ENCODE data around the gene ANG.
A peak's percentile ranks its signal among the peaks of the same experiment; 100 is the strongest.
"Not testable (repeated sequence)": the region's sequence is repeated elsewhere in the genome, so short reads cannot be mapped to it uniquely, and the experiment has no call there.

Gene ANG

DNA sequence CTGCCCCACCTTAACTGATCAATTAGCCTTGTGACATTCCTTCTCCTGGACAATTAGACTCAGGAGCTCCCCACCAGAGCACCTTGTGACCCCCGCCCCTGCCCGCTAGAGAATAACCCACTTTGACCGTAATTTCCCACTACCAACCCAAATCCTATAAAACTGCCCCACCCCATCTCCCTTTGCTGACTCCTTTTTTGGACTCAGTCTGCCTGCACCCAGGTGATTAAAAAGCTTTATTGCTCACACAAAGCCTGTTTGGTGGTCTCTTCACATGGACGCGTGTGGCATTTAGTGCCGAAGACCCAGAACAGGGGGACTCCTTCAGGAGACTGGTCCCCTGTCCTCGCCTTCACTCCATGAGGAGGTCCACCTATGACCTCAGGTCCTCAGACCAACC lies 12.4 kb downstream of the ANG start:
- DNase-seq: not testable (repeated sequence)

DNA sequence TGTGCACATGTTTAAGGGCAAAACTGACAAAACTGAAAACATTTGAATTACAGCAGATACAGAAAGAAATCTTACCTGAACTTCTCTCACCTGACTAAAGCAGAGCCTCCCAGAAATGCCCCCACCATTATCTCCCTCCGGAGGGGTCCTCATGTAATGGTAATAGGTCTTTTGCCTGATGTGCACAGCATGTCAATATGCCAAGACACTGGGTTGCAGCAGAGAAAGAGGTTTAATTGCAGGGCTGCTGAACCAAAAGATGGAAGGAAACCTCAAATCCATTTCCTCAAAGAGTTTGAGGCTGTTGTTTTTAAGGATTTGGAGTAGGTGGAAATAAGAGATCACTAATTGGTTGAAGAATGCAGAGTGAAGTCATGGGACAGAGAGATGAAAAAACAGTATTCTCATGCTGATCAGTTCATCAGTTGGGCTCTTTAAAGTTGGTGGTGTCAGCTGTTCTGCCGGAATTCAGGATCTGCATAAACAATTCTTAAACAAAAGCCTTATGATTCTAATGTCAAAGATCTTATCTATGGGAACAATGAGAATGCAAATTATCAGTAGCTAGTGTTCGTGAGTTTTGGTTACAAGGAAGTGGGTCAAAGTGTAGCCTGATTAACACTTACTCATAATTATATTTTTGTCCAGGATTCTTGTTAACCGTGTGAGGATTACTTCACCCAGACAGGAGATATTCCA lies 18.2 kb downstream of the ANG start:
- no peak for DNase-seq

DNA sequence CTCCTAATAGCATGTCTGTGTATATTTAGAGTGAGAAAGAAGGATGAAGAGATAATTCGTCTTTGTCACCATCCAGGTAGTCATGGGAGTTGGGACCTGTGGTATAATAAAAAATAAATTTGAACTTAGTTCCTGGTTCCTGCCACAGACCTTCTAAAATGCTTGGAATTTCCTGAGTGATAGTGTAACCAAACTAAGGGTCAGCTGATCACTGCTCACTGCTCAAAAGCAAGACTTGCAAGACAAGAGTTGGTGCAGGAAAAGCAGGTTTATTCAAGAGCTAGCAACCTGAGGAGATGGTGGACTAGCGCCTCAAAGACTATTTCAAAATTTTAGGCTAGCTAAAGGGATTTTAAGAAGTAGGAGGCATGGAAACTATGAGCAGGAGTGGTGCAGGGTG lies 19.1 kb downstream of the ANG start:
- no peak for DNase-seq

DNA sequence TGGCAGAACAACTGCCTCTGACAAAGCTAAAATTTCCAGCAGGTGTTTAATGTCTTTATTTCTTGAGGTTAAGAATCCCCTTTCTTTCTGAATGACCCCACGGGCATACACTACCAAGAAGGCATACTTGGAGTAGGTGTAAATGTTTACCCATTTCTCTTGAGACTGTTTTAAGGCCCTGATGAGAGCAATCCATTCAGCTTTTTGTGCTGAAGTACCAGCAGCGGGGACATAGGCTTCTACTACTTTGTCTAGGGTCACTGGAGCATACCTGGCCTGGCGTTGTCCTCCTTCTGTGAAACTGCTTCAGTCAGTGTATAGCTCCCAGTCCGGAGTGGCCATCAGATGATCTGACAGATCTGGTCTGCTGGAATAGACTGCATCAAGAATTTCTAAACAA lies 22.7 kb downstream of the ANG start:
- no peak for DNase-seq

DNA sequence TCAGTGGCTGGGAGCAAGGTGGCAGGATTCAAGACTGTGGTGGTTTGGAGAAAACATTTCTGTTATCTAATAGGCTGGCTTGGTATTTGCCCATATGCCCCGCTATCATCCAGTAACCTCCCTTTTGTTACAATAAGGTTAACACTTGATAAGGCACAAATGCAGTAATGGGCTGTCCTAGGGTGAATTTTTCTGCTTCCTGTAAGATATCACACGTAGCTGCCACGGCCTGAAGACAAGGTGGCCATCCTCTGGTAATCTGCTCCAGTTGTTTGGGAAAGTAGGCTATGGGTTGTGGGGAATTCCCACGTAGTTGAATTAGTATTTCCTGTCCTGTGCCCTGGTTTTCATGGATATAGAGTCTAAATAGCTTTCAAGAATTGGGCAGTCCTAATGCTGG lies 23.1 kb downstream of the ANG start:
- no peak for DNase-seq

DNA sequence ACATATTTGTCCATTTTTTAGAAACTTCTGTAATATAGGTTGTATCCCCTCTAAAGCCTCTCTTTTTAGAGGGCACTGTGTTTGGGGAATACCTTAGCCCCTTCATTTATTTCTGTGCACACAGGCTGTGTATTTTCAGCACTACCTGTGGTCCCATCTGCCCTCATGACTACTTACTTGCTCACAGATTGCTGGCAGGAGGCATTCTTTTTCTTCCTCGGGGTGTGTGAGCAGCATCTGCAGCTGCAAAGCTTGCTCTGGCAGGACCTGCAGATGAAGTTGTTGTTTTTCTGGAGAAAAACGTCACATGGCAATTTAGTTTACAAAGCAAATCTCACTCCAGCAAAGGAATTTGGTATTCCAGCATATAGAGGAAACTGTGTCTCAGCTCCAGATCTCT lies 24.3 kb downstream of the ANG start:
- no peak for DNase-seq

DNA sequence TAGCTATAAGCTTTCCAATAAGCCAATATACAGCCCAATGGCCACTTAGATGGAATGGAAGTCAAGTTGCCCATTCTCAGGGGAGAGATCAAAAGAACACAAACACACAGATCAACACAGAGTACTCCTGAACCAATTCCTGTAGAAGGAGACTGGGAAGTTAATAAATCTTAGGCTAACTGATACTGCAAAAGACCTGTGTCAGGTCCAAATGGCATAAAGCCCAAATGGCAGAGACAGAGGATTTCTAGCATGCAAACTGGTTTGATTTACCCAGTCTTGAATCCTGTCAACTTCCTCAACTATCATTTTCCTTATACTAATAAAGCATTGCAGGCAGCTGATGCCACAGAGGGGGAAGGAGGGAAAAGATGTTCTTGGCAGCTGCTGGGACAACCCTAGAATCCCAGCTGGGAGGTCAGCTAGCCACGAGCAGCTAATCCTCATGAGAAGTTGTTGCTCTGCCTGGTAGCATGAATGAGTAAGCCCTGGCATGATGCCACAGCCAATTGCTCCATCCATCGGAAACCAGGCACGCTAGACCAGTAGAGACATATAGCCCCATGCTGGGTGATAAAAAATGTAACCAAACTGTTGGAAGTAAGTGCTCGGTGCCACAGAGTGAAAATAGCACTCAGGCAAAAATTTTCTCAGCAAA lies 26.2 kb downstream of the ANG start:
- no peak for DNase-seq

DNA sequence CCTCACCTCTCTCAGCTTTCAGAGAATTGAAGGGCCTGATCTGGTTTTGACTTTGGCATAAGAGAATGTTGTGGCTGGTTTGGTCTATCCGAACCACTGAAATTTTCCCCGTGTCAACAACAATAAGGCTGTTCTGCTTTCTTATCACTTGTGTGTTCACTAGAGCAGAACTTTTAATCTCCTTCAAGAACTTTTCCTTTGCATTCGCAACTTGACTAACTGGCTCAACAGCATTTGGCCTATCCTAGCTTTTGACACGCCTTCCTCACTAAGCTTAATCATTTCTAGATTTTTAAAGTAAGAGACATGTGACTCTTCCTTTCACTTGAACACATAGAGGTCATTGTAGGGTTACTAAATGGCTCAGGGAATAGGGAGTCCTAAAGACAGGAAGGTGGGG lies 31.2 kb downstream of the ANG start:
- no peak for DNase-seq

DNA sequence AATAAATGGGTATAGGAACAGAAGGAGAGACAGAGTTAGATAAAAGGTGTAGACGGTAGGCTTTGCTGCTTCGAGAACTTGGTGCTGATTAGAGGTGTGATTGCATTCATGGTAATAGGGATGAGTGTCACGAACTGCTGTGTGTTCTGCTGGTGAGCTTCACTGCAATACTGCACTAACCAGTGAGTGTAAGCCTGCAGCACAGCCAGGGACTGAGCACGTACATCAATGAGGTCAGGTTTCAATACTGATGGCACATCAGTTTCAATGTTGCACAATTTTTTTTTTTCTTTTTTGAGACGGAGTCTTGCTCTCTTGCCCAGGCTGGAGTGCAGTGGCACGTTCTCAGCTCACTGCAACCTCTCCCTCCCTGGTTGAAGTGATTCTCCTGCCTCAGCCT lies 32.2 kb downstream of the ANG start:
- peak; percentile 21 for DNase-seq

DNA sequence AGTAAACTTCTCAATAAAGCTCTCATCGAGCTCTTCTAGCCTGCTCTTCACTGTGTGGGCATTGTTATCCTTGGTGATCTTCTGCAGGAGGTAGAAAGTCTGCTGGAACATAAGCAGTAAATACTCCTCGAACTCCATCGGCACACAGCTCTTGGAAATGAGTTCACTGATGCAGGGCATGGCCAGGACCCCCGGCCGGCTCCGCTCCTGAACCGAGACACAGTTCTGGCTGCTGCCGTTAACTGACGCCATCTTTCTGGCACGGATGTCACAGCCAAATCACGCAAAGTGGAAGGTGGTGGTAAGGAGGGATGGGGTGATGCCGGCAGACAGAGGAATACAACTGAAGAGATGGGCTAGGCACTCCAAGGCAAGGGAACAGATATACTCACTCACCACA lies 33.5 kb downstream of the ANG start:
- no peak for DNase-seq

DNA sequence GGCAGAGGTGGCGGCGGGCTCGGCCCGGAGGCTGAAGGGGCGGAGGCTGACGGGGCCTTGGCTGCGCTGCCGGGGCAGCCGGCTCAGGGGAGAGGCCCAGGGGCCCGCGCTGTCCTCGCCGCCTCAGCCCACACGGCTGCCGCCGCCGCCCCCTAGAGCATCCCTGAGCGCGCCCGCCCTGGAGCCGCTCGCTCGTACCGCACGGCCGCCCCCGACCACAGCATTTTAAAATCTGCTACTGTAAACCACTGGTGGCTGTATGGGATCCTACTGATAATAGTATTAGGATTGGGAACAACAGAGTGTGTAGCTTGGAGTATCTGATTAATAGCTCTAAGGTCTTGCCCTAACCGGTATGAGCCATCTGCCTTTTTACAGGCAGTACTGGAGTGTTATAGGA lies 34.9 kb downstream of the ANG start:
- DNase-seq: no peak

DNA sequence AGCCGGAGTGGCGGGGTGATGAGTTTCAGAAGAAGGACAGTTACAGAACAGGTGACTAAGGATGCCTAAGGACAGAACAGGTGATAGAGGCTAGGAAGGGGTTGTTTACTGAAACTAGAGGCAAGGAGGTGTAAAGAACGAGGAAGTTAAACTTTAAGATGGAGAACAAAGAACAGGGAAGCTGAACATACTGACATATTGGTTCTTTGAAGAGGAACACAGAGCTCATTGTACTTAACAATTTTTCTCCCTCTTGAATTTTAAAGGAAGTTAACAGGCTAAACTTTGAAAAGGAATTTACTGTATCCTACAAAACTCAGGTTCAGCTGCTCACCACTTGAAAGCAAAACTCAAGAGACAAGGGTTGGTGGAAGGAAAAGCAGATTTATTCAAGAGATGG lies 37.6 kb downstream of the ANG start:
- not testable (repeated sequence) for DNase-seq

DNA sequence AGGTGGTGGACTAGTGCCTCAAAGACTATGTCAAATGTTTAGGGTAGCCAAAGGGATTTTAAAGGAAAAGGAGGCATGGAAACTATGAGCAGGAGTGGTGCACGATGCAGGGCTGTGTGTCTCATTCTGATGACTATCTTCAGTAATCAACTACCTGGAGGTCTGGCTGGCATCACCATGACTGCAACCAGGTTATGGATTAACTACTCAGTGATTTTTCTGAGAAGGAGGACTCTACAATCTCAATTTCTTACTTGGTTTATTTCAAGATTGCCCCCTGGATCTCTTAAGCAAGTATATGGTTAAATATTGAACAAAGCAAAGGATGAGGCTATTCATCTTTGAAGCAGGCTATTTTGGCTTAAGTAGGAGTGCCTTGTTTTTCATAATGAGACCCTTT lies 38.0 kb downstream of the ANG start:
- no peak for DNase-seq

DNA sequence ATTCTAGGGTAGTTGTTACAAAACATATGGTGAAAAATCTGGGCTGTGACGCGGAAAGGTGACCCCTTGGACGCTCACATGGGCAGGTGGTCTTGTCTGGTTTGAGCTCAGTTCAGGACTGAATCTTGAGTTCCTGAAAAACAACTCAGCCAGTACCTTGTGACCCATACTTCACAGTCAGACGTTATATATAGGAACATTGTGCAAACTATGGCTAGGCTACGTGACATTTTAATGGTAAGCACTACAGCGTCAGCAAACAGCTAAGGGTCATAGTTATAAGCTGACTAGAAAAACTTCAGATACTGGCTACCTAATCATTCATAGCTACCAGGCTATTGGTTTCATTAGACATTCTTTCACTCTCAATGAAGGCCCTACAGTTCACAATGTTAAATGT lies 42.3 kb downstream of the ANG start:
- DNase-seq: no peak

DNA sequence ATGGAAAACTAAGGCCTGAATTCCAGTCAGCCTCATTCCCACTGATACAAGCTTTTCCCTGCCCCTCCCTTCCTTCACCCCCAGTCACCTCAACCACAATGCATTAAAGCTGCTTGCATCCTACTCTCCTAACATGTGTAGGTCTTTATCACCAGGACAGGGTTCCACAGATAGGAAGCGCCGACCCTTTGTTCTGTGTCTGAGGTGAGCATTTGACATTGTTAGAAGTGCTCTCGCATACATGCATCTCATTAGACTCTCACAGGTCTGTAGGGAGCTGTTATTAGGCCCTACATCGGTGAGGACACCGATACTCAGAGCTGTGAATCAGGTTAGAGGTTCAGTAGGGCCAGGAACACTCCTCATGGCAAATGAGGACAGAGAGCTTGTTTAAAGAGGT lies 43.9 kb downstream of the ANG start:
- DNase-seq: no peak

DNA sequence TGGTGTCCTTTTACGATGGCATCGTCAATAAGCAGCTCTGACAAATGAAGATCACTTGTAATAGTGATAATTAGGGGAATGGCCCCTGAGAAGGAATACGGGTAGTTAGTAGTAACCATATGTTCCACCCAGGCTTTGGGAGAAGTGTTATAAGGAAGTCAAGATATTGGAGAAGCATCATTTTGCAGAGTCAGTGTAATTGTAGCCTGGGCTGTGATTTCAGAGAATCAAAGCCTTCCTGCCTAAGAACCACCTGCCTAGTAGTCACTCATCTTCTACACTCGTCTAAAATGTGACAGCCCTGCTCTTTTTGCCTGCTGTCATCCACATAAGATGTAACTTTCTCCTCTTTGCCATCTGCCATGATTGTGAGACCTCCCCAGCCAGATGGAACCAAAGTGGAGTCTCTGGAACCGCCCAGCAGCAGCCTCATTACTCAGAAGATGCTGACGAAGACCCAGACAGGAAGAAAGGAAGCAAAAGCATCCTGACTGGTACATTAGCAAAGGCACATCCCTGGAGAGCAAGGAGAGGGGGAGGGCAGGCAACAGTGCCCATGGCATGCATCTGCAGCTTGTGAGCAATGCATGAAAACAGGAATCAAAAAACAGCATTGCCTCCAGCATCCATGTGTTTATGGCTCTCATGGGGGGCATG lies 44.5 kb downstream of the ANG start:
- DNase-seq: no peak

DNA sequence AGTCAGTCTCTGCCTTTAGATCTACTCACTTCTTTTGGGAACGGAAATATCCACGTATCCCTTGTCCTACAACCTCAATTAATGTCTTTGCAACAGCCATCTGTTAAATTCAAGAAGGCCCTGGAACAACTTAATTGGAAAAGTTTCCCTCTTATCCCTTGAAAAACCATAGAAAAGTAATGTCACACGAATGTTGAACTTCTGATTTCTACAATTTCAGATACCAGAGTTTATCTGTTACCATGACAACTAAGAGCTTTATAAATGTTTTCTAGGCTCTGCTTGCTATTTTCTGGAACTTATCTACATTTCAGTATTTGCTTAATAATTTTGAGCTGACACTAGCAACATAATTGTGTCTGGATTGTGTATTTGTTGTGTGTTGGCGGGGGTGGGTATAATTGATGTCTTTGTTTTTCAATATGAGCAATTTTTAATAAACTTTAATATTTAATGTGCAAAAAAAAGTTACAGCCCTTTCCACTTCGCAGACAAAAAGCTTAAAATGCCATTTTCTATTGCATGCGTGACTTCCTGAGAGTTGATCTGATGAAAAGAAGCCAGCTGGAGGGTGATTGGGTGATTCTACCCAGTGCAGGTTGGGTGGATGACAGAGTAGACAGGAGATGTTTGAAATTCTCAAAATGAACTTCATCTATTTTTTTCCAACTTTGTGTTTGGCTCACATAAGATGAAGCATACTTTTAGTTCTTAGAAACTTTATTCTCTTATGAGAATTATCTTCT lies 45.3 kb downstream of the ANG start:
- DNase-seq: no peak

DNA sequence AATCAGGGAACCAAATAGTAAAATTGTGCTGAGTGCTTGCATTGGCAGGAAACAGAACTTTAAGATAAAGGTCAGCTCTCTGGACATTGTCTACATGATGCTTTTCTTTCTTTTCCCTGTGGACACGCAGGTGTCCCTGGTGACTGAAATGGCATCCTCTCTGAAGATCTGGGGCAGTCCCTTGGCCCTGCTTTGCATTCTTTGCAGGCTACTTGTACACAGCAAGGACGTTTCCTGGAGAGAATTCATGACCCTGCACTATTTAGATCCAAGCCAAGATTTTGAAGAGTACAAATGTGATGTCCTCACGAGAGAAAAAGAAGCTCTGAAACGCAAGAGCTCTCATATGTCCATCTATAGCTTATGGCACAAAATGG lies 45.9 kb downstream of the ANG start:
- DNase-seq: no peak

DNA sequence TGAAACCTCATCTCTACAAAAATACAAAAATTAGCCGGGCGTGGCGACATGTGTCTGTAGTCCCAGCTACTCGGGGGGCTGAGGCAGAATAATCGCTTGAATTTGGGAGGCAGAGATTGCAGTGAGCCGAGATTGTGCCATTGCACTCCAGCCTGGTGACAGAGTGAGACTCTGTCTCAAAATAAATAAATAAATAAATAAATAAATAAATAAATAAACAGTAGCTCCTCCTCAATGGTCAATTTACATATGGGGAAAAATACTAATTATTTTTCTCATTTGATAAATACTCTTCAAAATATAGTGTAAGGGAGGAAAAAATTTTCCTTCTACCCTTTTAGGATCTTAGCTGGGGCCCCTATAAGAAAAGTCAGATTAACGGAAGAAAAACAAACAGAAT lies 49.7 kb downstream of the ANG start:
- DNase-seq: not testable (repeated sequence)

DNA sequence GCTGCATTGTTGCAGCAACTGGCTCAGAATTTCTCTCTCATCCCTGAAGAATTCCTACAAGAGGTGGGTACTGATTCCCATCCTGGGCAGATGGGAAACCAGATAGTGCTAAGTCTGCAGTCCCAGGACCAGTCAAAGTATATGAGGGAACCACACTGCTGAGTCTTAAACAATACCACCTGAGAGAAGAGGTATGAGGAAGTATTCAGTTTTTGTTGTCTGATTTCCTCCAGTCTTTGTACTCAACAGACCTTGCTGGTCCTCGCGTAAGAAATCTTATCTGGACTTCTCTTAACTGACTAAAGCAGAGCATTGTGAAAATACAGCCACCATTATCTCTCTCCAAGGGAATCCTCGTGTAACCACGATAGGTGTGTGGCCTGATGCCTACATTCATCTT lies 53.6 kb downstream of the ANG start:
- DNase-seq: no peak

DNA sequence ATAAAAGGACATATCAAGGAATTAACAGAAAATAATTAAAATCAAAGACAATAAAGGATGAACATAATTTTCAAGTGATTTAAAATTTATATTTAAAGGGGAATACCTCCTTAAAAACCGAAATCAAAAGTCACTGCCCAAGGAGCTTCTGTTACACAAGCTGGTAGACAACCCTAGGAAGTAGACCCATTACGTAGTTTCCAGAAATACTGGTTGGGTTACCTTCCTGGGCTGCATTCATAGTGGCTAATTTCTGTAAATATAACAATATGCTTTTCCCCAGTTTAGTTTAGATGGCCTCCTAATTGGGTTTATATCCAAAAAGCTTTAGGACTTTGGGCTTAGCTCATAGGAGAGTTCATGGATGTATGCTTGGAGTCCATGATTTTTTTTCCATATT lies 55.0 kb downstream of the ANG start:
- DNase-seq: no peak

All from activated CD4-positive, alpha-beta T cell treated with anti-CD3 and anti-CD28 coated beads, Interleukin-10, Interleukin-2, amounts not matched to agents 100 ng/mL and 50 ng/mL, durations not matched to agents 16 hours and 8 hours (primary cell).